NOMO-1 treated with dmso at 0.1 percent for 144 hours (cell line): ENCODE data around the gene TMEM208.

Experiments used
- DNase-seq: peaks from one replicate; lab custom pipeline; 2025; ENCODE audit not compliant: unreplicated experiment; lab: John Stamatoyannopoulos, UW

Gene TMEM208

DNA sequence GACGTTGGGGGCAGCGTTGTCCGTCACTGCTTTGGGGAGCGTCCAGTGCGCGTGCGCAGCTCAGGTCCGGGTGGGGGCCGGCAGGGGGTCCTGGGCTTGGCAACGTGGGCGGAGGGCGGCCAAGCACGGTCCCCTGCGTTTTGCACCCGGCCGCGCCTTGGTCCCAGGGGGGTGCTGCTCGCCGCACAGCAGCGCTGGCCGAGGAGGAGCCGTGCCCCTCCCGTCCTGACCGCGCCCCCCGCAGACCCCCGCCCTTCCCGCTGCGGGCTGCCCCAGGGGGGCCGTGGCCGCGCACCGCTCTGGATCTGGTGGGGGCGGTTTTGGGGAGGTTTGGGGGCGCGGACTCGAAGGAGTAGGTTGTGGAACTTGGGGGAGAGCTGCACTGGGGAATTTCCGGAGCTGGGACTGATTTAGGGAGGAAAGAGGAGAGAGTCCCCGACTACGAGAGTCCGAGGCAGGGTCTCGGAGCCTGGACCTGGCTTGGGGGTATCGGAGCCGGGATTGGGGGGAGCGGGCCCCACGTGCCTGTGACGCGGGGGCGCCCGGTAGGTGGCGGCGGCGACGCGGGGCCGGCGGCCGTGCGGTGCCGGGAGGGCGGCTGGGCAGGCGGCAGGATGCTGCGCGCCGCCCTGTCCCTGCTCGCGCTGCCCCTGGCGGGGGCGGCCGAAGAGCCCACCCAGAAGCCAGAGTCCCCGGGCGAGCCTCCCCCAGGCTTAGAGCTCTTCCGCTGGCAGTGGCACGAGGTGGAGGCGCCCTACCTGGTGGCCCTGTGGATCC, 21.7 kb downstream of the TMEM208 start, which contains the start of gene SLC9A5:
Gene SLC9A5, plus strand, starts transcription at position 579 of the 777 bp plus-strand sequence. Its CDS starts 36 bp downstream, at position 615.
- DNase-seq, result peak; percentile 3

DNA sequence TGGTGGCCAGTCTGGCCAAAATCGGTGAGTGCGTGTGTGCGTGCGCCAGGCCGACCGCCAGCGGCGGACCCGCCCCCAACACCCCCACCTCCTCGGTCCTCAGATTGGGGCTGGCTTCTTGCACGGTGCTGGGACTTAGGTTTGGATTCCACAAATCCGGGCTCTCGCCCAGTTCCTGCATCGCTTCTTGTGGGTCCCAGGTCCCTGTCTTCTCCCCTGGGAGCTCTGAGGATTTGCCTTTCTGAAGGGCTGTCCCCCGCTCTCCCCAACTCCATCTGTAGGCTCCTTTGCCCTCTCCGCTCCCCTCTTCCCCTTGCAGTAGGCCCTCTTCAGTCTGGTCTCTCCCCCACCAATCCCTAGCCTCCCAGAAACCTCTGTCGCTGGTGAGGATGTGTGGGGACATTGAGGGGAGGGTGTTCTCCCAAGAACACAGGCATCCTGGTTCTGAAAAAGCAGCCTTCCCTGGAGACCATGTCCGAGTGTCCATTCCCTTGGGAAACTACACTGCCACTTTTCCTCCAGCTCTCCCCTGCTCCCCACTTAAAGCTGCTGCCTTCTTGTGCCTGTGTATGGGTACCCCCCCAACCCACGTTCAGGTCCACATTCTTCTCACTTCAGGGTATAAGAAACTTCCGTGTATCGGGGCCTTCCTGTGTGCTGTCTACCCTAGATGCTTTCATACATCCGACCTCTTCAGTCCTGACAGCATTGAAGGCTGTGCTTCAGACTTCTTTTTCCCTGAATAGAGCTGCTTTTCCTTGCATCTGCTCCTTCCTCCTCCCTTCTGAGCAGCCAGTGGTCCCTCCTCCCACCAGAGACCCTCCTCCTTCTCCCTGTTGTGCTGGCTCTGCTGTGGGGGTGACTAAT, 22.5 kb downstream of the TMEM208 start:
- DNase-seq, result no peak

DNA sequence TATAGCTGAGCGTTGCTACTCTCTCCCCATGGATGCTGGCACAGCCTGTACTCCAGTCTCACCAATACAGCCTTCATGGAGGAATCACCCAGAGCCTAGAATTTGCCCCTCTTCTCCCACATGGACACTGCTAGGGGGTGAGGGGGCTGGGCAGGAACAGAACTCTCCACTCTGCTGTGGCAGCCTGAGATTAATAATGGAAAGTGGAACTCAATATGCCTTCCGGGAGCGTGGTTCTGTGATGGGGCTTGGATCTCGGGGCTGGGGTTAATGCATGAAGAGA, 23.1 kb downstream of the TMEM208 start:
- DNase-seq, result no peak

DNA sequence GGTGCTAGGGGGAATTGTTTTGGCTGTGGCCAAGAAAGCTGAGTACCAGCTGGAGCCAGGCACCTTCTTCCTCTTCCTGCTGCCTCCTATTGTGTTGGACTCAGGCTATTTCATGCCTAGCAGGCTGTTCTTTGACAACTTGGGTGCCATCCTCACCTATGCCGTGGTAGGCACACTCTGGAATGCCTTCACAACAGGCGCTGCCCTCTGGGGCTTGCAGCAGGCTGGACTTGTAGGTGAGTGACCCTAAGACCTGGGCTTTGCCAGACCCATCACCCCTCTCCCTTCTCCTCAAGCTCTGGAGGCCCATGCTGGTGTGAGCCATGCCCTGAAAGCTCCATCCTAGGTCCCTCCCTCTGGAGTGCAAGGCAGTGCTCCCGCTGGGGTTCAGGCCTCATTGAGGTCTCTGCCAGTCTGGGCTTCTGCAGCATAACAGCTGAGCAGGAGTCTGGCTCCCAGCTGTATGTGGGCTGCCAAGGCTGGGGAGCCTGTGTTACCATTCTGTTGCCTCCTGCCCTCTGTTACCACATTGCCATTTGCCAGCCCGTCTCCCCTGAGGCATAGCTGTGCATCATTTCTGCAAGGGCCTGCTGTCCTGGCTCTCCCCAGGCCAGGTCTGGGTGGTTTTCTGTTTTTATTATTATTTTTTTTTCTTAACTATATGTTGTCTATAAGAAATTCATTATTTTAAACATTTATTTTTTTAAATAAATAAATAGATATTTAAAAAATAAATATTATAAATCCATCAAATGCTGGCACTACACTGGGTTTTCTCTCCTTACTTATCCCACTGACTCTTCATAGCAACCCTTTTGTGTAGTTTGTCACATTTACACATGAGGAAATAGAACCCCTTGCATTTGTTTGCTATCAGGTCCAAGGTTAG, 25.9 kb downstream of the TMEM208 start:
- DNase-seq, result no peak

DNA sequence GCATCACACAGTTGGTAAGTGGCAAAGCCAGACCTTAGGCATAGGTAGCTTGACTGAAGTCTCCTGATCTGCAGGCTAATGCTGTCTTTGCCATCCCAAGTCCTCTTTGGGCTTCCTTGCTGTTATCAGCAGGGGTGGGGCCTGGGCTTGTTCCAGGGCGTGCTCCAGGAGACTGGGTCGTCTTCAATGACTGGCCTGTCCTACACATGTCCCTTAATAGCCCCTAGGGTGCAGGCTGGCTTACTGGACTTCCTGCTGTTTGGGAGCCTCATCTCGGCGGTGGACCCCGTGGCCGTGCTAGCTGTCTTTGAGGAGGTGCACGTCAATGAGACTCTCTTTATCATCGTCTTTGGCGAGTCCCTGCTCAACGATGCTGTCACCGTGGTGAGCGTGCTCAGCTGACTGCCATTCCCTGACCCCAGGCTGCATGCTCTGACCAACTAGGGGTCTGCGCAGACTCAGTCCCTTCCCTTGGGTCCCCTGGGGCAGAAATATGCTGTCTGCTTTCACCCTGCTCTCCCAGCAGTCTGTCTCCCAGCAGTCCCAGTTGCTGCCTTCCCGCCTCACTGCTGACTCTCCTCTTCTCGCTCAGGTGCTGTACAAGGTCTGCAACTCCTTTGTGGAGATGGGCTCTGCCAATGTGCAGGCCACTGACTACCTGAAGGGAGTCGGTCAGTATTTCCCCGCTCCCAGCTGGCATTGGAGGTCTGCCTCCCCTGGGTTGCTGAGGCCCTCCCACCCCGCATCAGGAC, 28.0 kb downstream of the TMEM208 start:
- no peak for DNase-seq

DNA sequence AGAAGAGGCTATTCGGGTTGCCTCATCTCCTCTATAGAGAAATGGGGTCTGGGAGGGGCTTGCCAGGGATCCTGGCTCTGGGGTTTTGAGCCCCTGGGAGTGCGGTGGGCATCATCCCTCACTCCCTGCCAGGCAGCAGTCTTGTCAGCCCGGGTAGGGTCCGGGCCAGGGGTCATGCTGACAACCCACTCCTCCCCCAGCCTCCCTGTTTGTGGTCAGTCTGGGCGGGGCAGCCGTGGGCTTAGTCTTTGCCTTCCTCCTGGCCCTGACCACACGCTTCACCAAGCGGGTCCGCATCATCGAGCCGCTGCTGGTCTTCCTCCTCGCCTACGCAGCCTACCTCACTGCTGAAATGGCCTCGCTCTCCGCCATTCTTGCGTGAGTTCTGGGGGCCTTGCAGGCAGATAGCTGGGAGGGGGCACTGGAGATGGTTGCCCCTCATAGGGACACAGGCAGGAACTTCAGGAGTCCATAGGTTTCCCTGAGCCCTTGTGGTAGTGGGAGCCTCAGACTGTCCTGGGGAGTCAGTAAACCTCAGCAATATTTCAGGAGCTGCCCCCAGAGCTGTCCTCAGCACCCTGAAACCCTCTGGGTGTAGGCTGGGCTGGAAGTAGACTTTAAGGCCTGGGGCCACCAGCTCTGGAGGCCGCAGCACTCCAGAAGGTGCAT, 28.8 kb downstream of the TMEM208 start:
- no peak for DNase-seq

DNA sequence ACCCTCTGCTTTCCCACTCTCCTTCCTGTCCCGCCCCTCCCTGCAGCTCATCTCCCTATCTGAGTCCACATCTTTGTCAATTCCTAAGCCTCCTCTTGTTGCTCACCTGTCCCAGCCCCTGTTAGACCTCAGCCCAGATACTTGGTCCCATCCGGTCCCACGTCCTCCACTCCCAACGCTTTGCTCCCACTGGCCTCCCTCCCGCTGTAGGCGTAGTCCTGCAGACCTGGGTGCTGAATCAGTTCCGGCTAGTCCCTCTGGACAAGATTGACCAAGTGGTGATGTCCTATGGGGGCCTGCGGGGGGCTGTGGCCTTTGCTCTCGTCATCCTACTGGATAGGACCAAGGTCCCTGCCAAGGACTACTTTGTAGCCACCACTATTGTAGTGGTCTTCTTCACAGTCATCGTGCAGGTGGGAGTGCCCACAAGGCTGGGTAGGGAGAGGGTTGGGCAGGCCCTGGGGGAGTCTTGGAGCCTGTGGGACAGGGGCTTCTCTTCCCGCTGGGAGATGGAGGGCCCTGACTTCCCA, 29.8 kb downstream of the TMEM208 start:
- no peak for DNase-seq

DNA sequence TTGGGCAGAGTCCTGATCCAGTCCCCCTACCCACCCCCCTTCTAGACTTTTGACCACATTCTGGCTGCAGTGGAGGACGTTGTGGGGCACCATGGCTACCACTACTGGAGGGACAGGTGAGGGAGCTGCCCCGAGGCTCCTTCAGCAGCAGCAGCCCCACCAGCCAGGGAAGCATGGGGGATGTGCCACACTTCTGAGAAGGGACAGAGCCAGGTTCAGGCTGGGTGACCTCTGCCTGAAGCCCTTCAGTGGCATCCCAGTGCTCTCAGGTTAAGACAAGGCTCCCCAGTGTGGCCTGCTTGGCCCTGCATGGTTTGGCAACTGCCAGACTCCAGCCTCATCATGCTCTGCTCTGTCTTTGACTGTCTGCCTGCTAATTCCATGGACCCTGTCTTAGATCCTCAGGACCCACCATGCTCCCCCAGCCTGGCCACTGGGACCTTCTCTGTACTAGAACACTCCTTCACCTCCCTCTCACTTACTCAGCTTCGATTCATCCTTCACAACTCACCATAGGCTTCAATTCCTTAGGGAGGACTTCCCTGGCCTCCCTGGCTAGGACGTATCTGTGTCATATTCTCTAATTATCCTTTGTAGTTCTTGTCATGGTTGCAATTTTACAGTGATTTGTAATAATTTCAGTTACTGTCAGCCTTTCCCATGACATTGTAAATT, 30.7 kb downstream of the TMEM208 start:
- no peak for DNase-seq

DNA sequence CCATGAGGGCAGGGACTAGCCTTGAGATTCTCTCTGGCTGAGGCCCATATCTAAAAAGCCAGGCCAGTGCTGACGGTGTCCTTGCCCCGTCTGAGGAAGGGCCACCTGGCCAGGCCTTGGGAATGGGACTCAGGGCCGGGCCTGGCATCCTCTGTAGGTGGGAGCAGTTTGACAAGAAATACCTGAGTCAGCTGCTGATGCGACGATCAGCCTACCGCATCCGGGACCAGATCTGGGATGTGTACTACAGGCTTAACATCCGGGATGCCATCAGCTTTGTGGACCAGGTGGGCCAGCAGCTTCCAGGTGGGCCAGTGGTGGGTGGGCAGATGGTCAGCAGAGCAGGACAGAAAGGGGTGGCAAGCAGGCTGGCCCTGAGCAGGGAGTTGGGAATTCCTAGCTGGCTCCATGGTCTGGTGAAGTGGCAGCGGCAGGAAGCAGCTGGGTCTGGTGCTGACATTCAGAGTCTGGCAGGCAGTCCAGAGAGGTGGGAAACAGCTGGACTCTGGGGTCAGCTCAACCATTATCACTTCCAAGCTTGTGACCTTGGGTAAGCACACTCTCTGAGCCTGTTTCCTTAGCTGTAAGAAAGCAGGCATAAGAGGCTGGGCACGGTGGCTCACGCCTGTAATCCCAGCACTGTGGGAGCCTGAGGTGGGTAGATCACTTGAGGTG, 31.4 kb downstream of the TMEM208 start:
- DNase-seq, result no peak

DNA sequence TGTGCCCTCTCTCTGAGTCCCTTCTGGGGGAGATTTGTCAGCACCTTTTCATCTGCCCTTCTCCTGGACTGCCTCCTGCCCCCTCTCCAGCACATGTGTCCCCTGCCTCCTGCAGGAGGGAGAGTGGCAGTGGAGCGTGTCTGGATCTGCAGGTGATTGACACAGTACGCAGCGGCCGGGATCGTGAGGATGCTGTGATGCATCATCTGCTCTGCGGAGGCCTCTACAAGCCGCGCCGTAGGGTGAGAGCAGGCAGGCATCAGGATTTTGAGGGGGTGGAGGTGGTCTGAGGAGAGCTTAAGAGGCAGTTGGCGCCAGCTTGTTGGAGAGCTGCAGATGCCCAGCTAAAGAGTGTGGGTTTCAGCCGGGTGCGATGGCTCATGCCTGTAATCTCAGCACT, 32.8 kb downstream of the TMEM208 start:
- DNase-seq, result no peak

DNA sequence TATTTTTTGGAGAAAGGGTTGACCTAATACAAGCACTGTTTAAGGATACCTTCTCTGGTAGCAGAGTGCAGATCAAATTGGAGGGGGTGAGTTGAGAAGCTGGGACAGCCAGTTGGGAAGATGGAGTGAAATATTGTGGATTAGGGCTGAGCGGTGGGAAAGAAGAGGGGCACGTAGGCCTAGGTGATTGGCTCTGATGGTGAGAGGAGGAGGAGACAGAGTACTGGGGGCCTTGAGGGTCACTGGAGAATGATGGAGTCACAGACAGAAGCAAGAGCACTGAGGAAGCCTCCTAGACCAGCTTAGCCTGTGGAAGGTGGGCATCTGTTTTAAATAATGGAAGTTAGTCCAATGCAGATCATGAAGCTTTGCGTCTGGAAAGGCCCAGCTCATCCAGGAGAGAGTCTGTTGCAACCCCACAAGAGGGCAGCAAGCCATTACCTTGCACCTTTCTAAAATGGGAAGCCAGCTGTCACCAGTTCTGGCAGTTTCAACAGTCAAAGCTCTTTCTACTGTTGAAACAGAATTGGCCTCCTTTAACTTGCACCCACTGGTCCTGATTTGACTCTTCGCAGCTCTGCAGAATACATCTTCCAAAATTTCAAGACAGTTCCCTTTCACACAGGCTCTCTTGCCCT, 33.6 kb downstream of the TMEM208 start:
- peak; percentile 55 for DNase-seq

DNA sequence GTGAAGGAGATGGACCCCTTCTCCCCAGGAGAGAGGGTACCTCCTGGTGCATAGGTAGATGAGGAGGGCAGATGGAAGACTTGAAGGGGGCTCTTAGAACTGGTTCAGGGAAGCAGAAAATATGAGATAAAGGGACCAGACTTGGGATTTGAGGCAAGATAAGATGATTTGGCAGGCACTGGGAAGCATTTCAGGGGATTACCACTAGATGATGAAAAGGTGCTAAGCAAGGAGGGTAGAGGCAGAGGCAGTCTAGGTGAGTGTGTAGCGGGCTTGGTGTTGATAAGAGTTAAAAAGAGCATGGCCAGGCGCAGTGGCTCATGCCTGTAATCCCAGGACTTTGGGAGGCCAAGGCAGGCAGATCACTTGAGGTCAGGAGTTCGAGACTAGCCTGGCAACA, 36.3 kb downstream of the TMEM208 start:
- no peak for DNase-seq

DNA sequence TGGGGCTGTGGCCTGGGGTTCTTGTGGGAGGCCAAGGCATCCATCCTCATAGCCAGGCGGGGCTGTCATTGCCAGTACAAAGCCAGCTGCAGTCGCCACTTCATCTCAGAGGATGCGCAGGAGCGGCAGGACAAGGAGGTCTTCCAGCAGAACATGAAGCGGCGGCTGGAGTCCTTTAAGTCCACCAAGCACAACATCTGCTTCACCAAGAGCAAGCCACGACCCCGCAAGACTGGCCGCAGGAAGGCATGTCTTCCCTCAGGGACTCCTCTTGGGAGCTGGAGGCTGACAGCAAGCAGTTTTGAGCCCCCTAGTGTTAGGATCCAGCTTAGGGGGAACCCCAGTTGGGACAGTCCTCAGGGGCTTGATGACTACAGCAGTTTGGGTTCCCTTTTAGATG, 37.3 kb downstream of the TMEM208 start:
- no peak for DNase-seq

DNA sequence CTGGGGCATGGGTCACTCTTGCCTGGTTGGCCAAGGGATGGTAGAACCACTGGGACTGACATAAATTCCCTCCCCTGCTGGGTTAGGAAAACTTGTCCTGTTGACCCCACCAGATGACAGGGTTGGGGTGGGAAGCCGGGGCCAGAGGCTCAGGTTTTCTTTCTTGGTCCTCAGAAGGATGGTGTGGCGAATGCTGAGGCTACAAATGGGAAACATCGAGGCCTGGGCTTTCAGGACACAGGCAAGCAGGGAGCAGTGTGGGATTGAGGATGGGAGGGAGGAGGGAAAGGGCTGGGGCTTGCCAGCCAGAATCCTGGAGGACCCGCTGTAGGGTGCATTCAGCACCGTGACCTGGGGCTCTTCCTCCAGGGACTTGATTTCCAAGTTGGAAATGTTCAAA, 37.9 kb downstream of the TMEM208 start:
- no peak for DNase-seq

DNA sequence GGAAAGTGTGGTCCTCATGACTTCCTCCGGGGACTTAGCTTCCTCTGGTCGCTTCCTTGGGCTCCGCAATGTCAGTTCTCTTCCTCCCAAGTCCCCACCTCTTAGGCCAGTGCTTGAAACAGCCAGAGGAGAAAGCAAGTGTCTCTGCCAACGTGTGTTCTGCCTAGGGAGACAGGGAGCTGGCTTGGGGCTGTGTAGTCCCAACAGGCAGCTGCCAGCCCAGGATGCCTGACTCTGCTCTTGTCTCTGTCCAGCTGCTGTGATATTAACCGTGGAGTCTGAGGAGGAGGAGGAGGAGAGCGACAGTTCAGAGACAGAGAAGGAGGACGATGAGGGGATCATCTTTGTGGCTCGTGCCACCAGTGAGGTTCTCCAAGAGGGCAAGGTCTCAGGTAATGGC, 38.9 kb downstream of the TMEM208 start:
- no peak for DNase-seq

DNA sequence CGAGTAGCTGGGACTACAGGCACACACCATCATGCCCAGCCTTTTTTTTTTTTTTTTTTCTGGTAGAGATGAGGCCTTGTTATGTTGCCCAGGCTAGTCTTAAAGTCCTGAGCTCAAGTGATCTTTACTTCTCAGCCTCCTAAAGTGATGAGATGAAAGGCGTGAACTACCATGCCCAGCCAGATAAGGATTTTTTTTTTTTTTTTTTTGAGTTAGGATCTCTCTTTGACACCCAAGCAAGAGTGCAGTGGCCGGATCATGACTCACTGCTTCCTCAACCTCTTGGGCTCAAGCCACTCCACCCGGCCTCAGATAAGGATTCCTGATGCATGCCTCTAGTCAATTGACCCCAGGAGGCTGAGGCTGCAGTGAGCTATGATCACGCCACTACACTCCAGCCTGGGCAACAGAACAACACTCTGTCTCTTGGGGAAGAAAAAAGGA, 41.2 kb downstream of the TMEM208 start:
- DNase-seq, result no peak

DNA sequence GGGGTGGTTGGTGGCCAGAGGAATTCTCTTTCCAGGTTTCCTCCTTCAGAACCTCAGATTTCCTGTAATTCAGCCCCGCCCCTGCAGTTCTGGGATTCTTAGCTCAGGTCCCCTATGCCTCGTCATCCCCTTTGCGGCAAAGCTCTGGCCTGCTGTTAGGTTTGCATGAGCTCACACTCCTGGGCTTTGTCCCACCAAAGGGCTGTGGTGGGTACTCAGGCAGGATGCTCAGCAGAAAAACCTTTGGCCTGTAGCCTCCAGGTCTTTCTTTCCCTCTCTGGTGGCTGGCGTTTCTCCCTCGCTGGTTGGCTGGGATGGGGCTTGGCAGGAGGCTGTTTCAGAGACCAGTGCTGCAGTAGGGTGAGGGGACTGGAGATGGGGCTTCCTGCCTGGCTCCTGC, 42.8 kb downstream of the TMEM208 start:
- DNase-seq, result no peak

DNA sequence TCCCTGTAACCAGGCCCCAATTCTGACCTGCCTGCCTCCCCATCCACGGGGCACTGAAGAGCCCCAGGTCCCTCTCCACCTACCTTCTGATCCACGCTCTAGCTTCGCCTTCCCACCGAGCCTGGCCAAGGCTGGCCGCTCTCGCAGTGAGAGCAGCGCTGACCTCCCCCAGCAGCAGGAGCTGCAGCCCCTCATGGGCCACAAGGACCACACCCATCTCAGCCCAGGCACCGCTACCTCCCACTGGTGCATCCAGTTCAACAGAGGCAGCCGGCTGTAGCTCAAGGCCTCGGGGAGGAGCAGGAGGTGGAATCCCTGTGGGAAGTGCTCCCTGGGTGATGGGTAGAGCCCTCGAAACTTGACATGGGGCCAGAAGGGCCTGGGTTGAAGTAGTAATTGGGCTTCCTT, 44.0 kb downstream of the TMEM208 start:
- no peak for DNase-seq
